ENCODE measurements around the gene COL23A1.

GRCh38 chr5:178383301-178383918, 206.8 kb downstream of the COL23A1 start:
- no peak for TF ChIP-seq POLR2A (IDR thresholded peaks at IDR 0.05; ENCODE audit: low read depth)
- no peak for TF ChIP-seq POLR2AphosphoS5 (IDR thresholded peaks at IDR 0.05)
- TF ChIP-seq CTCF (IDR thresholded peaks at IDR 0.05): no peak
